ENCODE results near the gene EVPL. TPM values are rescaled to one million over a fixed set of nuclear protein-coding genes. Genes with fewer than 3 reads are reported as not detected.

EVPL gene
- total and polyA plus RNA-seq, 2 of the 13 experiments (the other 11 are each of a cell fraction or from before 2014, with no cell fraction given) = 2.1 to 8.2 TPM

DNA sequence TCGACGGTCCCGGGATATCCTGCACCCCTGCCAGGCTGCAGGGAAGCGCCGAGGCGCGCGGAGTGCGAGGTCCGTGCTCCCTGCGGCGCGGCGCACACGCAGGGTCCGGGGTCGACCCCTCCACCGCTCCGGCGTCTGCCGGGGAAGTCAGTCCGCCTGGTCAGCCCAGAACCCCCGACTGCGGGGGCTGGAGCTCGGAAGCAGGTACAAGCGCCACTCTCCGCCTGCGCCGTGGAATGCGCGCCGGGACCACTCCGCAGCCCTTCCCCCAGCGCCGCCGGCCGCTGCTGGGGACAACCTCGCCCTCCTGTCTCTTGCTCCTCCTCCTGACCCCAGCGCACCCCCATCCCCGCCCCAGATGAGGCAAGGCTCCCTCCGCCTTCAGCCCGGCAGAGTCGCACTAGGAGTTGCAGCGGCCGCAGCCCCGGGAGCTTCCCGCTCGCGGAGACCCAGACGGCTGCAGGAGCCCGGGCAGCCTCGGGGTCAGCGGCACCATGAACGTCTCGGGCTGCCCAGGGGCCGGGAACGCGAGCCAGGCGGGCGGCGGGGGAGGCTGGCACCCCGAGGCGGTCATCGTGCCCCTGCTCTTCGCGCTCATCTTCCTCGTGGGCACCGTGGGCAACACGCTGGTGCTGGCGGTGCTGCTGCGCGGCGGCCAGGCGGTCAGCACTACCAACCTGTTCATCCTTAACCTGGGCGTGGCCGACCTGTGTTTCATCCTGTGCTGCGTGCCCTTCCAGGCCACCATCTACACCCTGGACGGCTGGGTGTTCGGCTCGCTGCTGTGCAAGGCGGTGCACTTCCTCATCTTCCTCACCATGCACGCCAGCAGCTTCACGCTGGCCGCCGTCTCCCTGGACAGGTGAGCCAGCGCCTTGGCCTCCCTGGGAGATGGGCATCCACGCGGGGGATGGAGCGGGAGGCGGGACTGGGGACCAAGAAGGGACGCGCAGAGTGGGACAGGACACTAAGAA is 47.6 kb upstream of the EVPL start, which contains the start of gene GALR2 (continued):
- TF ChIP-seq, protein P1, sequence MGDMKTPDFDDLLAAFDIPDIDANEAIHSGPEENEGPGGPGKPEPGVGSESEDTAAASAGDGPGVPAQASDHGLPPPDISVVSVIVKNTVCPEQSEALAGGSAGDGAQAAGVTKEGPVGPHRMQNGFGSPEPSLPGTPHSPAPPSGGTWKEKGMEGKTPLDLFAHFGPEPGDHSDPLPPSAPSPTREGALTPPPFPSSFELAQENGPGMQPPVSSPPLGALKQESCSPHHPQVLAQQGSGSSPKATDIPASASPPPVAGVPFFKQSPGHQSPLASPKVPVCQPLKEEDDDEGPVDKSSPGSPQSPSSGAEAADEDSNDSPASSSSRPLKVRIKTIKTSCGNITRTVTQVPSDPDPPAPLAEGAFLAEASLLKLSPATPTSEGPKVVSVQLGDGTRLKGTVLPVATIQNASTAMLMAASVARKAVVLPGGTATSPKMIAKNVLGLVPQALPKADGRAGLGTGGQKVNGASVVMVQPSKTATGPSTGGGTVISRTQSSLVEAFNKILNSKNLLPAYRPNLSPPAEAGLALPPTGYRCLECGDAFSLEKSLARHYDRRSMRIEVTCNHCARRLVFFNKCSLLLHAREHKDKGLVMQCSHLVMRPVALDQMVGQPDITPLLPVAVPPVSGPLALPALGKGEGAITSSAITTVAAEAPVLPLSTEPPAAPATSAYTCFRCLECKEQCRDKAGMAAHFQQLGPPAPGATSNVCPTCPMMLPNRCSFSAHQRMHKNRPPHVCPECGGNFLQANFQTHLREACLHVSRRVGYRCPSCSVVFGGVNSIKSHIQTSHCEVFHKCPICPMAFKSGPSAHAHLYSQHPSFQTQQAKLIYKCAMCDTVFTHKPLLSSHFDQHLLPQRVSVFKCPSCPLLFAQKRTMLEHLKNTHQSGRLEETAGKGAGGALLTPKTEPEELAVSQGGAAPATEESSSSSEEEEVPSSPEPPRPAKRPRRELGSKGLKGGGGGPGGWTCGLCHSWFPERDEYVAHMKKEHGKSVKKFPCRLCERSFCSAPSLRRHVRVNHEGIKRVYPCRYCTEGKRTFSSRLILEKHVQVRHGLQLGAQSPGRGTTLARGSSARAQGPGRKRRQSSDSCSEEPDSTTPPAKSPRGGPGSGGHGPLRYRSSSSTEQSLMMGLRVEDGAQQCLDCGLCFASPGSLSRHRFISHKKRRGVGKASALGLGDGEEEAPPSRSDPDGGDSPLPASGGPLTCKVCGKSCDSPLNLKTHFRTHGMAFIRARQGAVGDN (CRISPR knock-in tag; IDR thresholded peaks at IDR 0.05) = peak; percentile 63
- TF ChIP-seq ZNF564 (CRISPR knock-in tag; IDR thresholded peaks at IDR 0.05) = no peak
- TF ChIP-seq ZNF605 (CRISPR knock-in tag; IDR thresholded peaks at IDR 0.05) = peak; percentile 61
- TF ChIP-seq NFYC (CRISPR knock-in tag; IDR thresholded peaks at IDR 0.05) = no peak
- TF ChIP-seq, protein P2, sequence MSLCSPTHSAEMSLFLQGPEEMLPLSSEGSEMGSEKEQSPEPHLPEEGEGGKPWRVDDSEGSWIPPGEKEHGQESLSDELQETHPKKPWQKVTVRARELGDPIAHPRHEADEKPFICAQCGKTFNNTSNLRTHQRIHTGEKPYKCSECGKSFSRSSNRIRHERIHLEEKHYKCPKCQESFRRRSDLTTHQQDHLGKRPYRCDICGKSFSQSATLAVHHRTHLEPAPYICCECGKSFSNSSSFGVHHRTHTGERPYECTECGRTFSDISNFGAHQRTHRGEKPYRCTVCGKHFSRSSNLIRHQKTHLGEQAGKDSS (CRISPR knock-in tag; IDR thresholded peaks at IDR 0.05; ENCODE audit: borderline replicate concordance, low read depth) = no peak
- TF ChIP-seq MZF1 (CRISPR knock-in tag; IDR thresholded peaks at IDR 0.05; ENCODE audit: borderline replicate concordance) = no peak
- TF ChIP-seq ZNF619 (CRISPR knock-in tag; IDR thresholded peaks at IDR 0.05) = no peak
- TF ChIP-seq, protein P3, sequence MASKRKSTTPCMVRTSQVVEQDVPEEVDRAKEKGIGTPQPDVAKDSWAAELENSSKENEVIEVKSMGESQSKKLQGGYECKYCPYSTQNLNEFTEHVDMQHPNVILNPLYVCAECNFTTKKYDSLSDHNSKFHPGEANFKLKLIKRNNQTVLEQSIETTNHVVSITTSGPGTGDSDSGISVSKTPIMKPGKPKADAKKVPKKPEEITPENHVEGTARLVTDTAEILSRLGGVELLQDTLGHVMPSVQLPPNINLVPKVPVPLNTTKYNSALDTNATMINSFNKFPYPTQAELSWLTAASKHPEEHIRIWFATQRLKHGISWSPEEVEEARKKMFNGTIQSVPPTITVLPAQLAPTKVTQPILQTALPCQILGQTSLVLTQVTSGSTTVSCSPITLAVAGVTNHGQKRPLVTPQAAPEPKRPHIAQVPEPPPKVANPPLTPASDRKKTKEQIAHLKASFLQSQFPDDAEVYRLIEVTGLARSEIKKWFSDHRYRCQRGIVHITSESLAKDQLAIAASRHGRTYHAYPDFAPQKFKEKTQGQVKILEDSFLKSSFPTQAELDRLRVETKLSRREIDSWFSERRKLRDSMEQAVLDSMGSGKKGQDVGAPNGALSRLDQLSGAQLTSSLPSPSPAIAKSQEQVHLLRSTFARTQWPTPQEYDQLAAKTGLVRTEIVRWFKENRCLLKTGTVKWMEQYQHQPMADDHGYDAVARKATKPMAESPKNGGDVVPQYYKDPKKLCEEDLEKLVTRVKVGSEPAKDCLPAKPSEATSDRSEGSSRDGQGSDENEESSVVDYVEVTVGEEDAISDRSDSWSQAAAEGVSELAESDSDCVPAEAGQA (IDR thresholded peaks at IDR 0.05; ENCODE audit: low read depth) = no peak
- TF ChIP-seq, protein P3 (CRISPR knock-in tag; IDR thresholded peaks at IDR 0.05; ENCODE audit: borderline replicate concordance) = no peak
- TF ChIP-seq ZNF274 (CRISPR knock-in tag; IDR thresholded peaks at IDR 0.05) = 0 out of 2 replicates have a peak, but pooled peaks have one; percentile 60
- TF ChIP-seq, protein P4, sequence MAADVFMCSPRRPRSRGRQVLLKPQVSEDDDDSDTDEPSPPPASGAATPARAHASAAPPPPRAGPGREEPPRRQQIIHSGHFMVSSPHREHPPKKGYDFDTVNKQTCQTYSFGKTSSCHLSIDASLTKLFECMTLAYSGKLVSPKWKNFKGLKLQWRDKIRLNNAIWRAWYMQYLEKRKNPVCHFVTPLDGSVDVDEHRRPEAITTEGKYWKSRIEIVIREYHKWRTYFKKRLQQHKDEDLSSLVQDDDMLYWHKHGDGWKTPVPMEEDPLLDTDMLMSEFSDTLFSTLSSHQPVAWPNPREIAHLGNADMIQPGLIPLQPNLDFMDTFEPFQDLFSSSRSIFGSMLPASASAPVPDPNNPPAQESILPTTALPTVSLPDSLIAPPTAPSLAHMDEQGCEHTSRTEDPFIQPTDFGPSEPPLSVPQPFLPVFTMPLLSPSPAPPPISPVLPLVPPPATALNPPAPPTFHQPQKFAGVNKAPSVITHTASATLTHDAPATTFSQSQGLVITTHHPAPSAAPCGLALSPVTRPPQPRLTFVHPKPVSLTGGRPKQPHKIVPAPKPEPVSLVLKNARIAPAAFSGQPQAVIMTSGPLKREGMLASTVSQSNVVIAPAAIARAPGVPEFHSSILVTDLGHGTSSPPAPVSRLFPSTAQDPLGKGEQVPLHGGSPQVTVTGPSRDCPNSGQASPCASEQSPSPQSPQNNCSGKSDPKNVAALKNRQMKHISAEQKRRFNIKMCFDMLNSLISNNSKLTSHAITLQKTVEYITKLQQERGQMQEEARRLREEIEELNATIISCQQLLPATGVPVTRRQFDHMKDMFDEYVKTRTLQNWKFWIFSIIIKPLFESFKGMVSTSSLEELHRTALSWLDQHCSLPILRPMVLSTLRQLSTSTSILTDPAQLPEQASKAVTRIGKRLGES (CRISPR knock-in tag; IDR thresholded peaks at IDR 0.05; ENCODE audit: borderline replicate concordance) = no peak
- TF ChIP-seq MAF1 (CRISPR knock-in tag; IDR thresholded peaks at IDR 0.05; ENCODE audit: borderline replicate concordance) = no peak

Data from HepG2 (cell line).